SU-DHL-6 (cell line): ENCODE results near the gene EFCAB8.

Experiments
- CTCF ChIP-seq: fragments of 200-600 bp; sonication (generic); IDR thresholded peaks from one replicate; pipeline ENCODE4 v1.5.1; 2017; ENCODE audit warnings: antibody characterized with exemption, mild to moderate bottlenecking, low read length, moderate library complexity; ENCODE audit not compliant: insufficient read depth, poor library complexity, severe bottlenecking
- EZH2phosphoT487 ChIP-seq: fragments of 200-600 bp; sonication (generic), shearing (Covaris generic); conservative IDR thresholded peaks from 2 replicates; pipeline ENCODE4 v1.6.1; 2018; ENCODE audit warnings: mild to moderate bottlenecking, antibody characterized with exemption, low read length, moderate library complexity, mixed read lengths

GRCh38 chr20:32924781-32925180, 66.1 kb downstream of the EFCAB8 start:
- TF ChIP-seq CTCF (no peak), EZH2phosphoT487 (no peak)
